Ovary (tissue), 9 donors: ENCODE data around the gene ZMIZ1. TPM values are rescaled to one million over a fixed set of nuclear protein-coding genes. Genes with fewer than 3 reads are reported as not detected.

ENCODE experiments used
- DNase-seq, 5 donors: peaks; one replicate each; pipeline ENCODE4 v3.0.0-alpha.2; 2019 to 2020
- H3K27ac ChIP-seq, 2 donors: fragments of 200-600 bp; one replicate each; pipeline versions ENCODE4 v1.5.1 to v1.8.0; 2019 to 2022
- H3K27me3 ChIP-seq: fragments of 200-600 bp; one replicate; pipeline ENCODE4 v1.8.0; 2022
- H3K36me3 ChIP-seq: fragments of 200-600 bp; sonication (generic); one replicate; pipeline ENCODE4 v1.5.1; 2019
- H3K4me1 ChIP-seq: one replicate; pipeline ENCODE4 v1.8.1; 2013; ENCODE audit warnings: mild to moderate bottlenecking, moderate library complexity; ENCODE audit not compliant: insufficient read depth
- H3K4me3 ChIP-seq: fragments of 200-600 bp; sonication (generic); one replicate; pipeline ENCODE4 v1.5.1; 2017
- H3K9me3 ChIP-seq, 2 donors: fragments of 200-600 bp in 1 of 2; sonication (generic) in 1 of 2; one replicate each; pipeline versions ENCODE4 v1.5.1 to v1.8.1; 2013 to 2019; ENCODE audit warnings: mild to moderate bottlenecking in 1 of 2, moderate library complexity in 1 of 2
- CTCF ChIP-seq, 3 donors: fragments of 450-650 bp in 2 of 3; fragments of 200-600 bp in 1 of 3; IDR thresholded peaks; one replicate each; pipeline versions ENCODE4 v1.5.1 to v1.8.0; 2016 to 2022; ENCODE audit warnings: antibody characterized with exemption in 3 of 3, mild to moderate bottlenecking in 1 of 3
- EP300 ChIP-seq: sonication (generic); formaldehyde crosslinking; IDR thresholded peaks from one replicate; pipeline ENCODE4 v1.6.1; 2017; ENCODE audit warnings: antibody characterized with exemption
- POLR2A ChIP-seq: fragments of 450-650 bp; IDR thresholded peaks from one replicate; pipeline ENCODE4 v1.6.1; 2017; ENCODE audit warnings: antibody characterized with exemption, mild to moderate bottlenecking, moderate library complexity
- WGBS, 3 donors: extraction: QIAGEN DNeasy Blood & Tissue Kit in 1 of 3; methylation state at CpG; one replicate each; pipeline versions ENCODE4 v1.1.5 to v1.1.7; 2013 to 2017; 5-methylcytosine and 5-hydroxymethylcytosine counted together
- intact Hi-C, 4 donors: fragments of 100-400 bp; cut with DNase I; formaldehyde crosslinking; loops; one replicate each; pipeline versions ENCODE4 v1.11.0 to v1.15.1; 2022 to 2023
- polyA plus RNA-seq, 2 donors: library from polyadenylated mRNA; stranded (reverse); fragments of 200-250 nt in 1 of 2; fragments of 350-450 nt in 1 of 2; fragmentation: Illumina TruSeq in 1 of 2; extraction: RNeasy Lipid Tissue Mini Kit (QIAGEN cat#74804) in 1 of 2; gene quantifications; one replicate each; pipeline ENCODE4 v1.2.3, GENCODE V29; 2013 to 2014
- total RNA-seq, 7 donors: library from RNA; depleted of rRNA in 2 of 7; stranded (reverse); fragments of >200 nt in 2 of 7; fragmentation: NEBNext Ultra II Directional in 3 of 7; extraction: Animal tissue kit (Norgen Biotek cat#: 25700) in 3 of 7; gene quantifications; one replicate each; pipeline versions ENCODE4 v1.1.0 to v1.2.4, GENCODE V29; 2016 to 2023
- donor health status: DM: no; HTN: no; CAD: no; lungs with moderate emphysema.
- donor health status: DM: no; HTN: no; CAD: no.
- donor health status: Bipolar disorder and iron deficiency.
- donor health status: DM: yes; HTN: yes; CAD: no.
- donor health status: DM: no; HTN: no; CAD: no.
- donor health status: DM: yes; HTN: yes; CAD: no.

Gene ZMIZ1
- total and polyA plus RNA-seq, 9 donors, result 30.3 to 117 (median 69.1) TPM

- Histone ChIP-seq H3K4me1 (peaks cover 2% of the 10 kb centered on the region), H3K9me3 (no peaks in the 10 kb centered on the region), H3K27ac (no peak overlapping the region), H3K27me3 (no peaks in the 10 kb centered on the region), H3K4me3 (no peak overlapping the region), H3K36me3 (no peaks in the 10 kb centered on the region)
- WGBS, 3 donors, result 81 to 88% (median 88%) methylated on average over 14 of the region's 14 CpGs
- intact Hi-C loops, result no loop called here
- no peak for DNase-seq
- TF ChIP-seq POLR2A (no peak), EP300 (no peak), CTCF (IDR thresholded peaks at IDR 0.05) (no peak)
Observed at GRCh38 chr10:79296431-79296830, 227.7 kb downstream of the ZMIZ1 start.

GRCh38 chr10:79298403-79299244 is 229.9 kb downstream of the ZMIZ1 start:
- intact Hi-C loops, result no loop called here
- peak in 4 of 5 donors; percentile 62 to 81 (median 73) for DNase-seq

GRCh38 chr10:79299397-79300241 is 230.9 kb downstream of the ZMIZ1 start:
- Histone ChIP-seq H3K27me3 (no peaks in the 10 kb centered on the region), H3K36me3 (no peaks in the 10 kb centered on the region), H3K27ac (peak overlapping the region; percentile 32 to 52), H3K4me1 (no peaks in the 10 kb centered on the region), H3K9me3 (no peaks in the 10 kb centered on the region), H3K4me3 (no peak overlapping the region)
- WGBS, 3 donors, result 55 to 69% (median 65%) methylated on average over 12 to 13 of the region's 13 CpGs
- TF ChIP-seq CTCF (IDR thresholded peaks at IDR 0.05), result no peak
- DNase-seq, result peak in 1 of 5 donors; percentile 47
- intact Hi-C loops, result no loop called here

More at GRCh38 chr10:79298403-79299244, 229.9 kb downstream of the ZMIZ1 start:
- Histone ChIP-seq H3K9me3 (no peaks in the 10 kb centered on the region), H3K4me3 (no peak overlapping the region), H3K36me3 (no peaks in the 10 kb centered on the region), H3K4me1 (no peaks in the 10 kb centered on the region), H3K27ac (peak overlapping the region; percentile 32 to 52), H3K27me3 (no peaks in the 10 kb centered on the region)
- 67 to 78% (median 72%) methylated on average over 26 to 27 of the region's 27 CpGs for whole genome bisulfite sequencing, 3 donors
- TF ChIP-seq POLR2A (no peak), CTCF (IDR thresholded peaks at IDR 0.05) (no peak), EP300 (no peak)

- H3K27ac ChIP-seq, result no peak overlapping the region
- H3K27me3 ChIP-seq, result no peaks in the 10 kb centered on the region
- H3K4me3 ChIP-seq, result no peak overlapping the region
- intact Hi-C loops, result no loop called here
- DNase-seq, result no peak
- no peaks in the 10 kb centered on the region for H3K4me1 ChIP-seq
- 82 to 92% (median 92%) methylated on average over 24 of the region's 24 CpGs for WGBS, 3 donors
- no peaks in the 10 kb centered on the region for H3K36me3 ChIP-seq
- TF ChIP-seq POLR2A (no peak), EP300 (no peak), CTCF (IDR thresholded peaks at IDR 0.05) (no peak)
- H3K9me3 ChIP-seq, result no peaks in the 10 kb centered on the region
Observed at GRCh38 chr10:79300711-79301110, 231.9 kb downstream of the ZMIZ1 start.
